NK-92 treated with Interleukin-12 subunit alpha and Interleukin-12 subunit beta, amount 100 ng/mL, for 24 hours (cell line): ENCODE data around the gene TERT.

Experiments used
- DNase-seq: peaks from one replicate; lab custom pipeline; 2025; lab: John Stamatoyannopoulos, UW

The TERT gene

GRCh38 chr5:1259806-1260480 is 34.9 kb downstream of the TERT start:
- DNase-seq = no peak

- no peak for DNase-seq
Observed at GRCh38 chr5:1257841-1258240, 37.0 kb downstream of the TERT start.

DNA sequence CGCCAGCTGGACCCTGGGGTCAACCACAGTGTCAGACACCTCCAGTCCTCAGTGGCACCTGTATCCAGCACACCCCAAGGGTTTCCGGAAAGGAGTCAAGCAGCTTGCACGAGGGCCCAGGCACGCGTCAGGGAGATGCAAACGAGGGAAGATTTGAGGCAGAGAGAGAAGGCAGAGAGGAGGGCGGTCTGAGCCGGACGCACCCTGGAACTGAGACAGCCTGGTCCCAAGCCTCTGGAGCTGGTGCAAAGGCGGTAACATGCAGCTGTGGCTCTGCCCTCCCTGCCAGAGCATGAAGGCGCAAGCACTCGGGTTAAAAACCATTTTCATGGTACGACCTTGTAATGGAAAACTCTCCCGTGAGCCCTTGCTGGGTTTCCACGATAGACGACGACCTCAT is 37.5 kb downstream of the TERT start:
- no peak for DNase-seq

DNA sequence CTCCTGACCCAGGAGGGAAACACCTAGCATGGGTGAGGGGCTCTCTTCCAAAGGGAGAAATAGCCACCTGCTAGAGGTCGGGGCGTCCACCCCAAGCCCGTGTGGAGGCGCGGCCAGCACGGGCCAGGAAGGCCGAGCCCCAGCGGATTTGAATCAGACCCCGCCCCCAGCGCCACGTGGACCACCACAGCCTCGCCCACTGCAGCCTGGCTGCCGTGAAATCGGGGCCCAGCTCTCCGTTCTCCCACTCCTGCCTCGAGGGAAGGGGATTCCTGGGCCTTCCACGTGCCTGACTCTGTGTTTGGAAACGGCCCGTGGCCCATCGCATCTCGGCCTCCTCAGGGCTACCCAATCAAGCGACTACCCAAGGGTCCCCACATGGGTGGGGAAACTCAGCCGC is 38.1 kb downstream of the TERT start:
- DNase-seq = no peak

DNA sequence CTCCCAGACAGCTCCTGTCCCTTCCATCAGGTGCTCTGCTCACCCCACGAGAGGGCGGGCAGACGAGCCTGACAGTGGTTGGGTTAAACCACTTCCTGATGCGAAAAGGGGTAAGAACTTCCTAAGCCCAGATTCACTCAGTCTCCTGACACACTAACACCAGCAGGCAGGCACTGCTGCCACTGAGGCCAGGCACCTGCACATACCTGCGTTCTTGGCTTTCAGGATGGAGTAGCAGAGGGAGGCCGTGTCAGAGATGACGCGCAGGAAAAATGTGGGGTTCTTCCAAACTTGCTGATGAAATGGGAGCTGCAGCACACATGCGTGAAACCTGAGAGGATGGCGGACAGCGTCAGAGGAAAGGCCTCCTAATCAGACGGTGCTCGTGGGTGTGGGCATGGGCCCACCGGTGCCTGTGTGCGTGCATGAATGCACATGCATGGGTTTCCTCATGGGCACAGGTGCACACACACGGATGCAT is 39.7 kb downstream of the TERT start:
- no peak for DNase-seq

DNA sequence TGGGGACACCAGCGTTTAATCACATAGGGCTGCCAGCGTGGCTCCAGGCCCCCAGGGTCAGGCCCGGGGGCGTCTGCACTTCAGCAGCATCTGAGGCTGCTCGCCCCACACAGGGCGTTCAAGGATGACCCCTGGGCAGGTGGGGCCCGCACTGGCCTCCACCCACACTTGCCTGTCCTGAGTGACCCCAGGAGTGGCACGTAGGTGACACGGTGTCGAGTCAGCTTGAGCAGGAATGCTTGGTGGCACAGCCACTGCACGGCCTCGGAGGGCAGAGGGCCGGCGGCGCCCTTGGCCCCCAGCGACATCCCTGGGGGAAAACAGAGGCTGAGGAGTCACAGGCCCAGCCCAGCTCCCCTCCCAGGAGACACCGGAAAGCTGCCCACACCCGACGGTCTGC is 40.7 kb downstream of the TERT start:
- no peak for DNase-seq

- DNase-seq = no peak
Observed at GRCh38 chr5:1253456-1254105, 41.3 kb downstream of the TERT start.

DNA sequence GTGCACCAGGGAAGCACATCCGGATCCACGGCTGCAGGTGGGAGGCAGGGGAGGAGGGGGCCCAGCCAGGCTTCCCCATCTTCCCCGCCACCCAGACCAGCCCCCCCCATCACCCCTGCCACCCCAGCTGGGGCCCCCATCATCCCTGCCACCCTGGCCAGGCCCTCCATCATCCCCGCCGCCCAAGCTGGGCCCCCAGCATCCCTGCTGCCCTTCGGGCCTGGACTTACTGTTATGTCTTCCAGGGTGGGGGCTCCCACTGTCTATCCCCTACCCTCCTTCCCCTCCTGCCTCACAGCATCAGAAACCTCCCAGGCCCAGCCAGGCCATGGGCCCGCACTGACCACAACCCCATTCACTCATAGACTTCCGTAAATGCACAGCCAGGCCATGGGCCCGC is 42.2 kb downstream of the TERT start:
- DNase-seq = no peak

DNA sequence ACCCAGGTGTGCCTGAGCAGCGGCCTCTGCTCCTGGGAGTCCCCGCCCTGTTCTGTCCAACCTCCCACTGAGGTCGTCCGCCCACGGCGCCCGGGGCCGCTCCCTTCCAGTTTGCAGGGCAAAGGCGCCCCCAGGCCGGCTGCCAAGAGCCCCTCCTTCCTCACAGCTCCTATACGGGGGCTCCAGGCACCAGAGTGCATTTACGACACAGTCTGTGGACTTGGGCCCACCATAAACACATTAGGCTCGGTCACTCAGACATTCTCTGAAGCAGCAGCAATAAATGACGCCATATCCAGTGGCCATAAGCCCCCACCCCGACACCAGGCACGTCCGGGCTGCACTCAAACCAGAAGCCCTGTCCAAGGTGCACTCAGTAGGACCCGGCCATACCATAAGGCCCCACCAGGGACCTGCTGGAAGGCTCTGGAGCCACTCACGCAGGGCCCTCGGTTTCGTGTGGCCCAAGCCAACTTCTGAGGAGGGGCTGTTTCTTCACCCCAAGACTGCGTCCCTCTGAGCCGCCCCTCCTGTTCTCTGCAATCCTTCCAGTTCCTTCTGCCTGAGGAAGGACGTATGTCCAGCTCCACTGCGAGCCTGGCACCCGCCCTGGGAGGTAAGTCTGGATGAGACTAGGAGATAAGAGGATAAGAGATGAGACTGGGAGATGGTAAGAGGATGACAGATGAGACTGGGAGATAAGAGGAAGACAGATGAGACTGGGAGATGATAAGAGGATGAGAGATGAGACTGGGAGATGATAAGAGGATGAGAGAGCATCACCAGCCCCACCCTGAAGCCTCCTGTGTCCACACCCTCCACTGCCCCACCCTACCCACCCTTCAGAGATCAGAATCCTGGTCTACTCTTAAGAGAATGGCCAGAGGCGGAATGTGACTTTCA is 42.9 kb downstream of the TERT start:
- no peak for DNase-seq

- DNase-seq = no peak
Observed at GRCh38 chr5:1249366-1250280, 45.2 kb downstream of the TERT start.

- DNase-seq = no peak
Observed at GRCh38 chr5:1247811-1248210, 47.1 kb downstream of the TERT start.

GRCh38 chr5:1246711-1247431 is 48.0 kb downstream of the TERT start:
- no peak for DNase-seq

- no peak for DNase-seq
Observed at GRCh38 chr5:1245905-1246576, 48.8 kb downstream of the TERT start.

DNA sequence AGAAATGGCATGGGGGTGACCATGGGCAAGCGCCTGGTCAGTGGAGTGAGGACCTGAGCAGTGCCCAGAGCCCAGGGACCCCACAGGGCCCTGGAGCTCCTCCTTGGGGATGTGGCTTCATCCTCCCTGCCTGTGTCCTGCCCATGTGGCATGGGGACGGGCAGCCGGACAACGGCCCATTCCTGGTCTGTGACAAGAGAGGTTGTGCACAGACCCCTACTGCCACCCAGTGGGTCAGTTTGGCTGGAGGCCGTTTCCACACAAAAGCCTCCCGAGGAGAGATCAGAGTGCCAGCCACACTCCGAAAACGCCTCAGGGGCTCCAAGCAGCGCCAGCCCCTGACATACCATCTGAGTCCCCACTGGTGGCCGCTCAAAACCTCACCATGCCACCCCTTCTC is 49.9 kb downstream of the TERT start:
- DNase-seq = no peak

- DNase-seq = no peak
Observed at GRCh38 chr5:1244255-1244654, 50.6 kb downstream of the TERT start.

DNA sequence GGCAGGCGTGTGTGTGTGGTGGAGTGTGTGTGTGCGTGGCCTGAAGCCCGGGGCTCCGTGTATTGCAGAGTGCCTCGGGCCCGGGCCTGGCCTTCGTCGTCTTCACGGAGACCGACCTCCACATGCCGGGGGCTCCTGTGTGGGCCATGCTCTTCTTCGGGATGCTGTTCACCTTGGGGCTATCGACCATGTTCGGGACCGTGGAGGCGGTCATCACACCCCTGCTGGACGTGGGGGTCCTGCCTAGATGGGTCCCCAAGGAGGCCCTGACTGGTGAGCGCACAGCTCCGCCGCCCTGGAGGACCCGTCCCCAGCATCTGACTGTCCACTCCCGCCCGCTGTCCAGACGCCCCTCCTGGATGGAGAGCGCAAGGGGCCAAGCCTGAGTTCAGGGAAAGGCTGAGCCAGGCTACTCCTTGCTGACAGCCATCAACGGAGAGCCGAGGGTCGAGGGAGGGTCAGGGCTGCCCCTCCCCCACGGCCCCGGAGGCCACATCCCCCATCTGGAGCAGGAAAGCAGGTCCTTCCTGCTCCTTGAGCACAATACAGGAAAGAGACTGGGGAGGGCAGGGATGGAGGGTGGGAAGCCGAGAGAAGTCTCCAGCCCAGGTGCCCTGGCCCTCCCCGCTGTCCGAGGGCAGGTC is 51.3 kb downstream of the TERT start:
- DNase-seq = no peak

DNA sequence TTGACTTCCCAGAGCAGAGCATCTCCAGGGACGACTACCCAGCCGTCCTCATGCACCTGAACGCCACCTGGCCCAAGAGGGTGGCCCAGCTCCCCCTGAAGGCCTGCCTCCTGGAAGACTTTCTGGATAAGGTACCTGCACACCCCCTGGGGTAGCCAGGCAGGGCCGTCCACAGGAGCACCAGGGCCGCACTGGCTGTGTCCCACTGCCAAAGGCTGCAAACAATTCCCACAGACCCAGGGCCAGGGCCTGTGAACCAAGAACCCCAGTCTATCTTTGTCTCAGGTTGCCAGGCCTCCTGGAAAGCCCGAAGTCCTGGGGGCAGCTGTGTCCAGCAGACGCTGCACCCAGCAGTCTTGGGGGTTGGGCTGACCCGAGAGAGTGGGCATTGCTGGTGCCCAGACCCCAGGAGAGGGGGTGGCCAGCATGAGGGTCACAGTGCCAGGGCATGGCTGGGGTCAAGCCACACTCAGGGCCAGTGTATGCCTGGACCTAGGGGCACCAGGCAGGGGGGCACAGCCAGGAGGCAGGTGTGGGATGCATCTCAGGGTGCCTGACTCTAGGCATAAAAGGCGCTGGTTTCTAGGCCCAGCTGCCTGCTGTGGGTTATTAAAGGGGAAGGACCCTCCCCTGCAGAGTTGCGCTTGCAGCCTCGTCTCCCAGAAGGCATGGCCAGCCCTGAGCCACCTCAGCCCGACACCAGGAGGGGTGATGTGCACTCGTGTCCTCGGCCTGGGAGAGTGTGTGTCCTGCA is 52.0 kb downstream of the TERT start:
- DNase-seq = no peak

- DNase-seq = no peak
Observed at GRCh38 chr5:1241509-1242080, 53.3 kb downstream of the TERT start.
